CD4-positive, alpha-beta T cell (primary cell): Measurements from ENCODE around the gene ZNF700. TPM values are rescaled to one million over a fixed set of nuclear protein-coding genes. Genes with fewer than 3 reads are reported as not detected.
"Not testable (repeated sequence)": the region's sequence is repeated elsewhere in the genome, so short reads cannot be mapped to it uniquely, and the experiment has no call there.

Source experiments
- ATAC-seq: fragments of 200-7000 bp; cut with Tn5 transposase; one replicate; pipeline ENCODE4 v1.10.0; 2022; ENCODE audit warnings: mild to moderate bottlenecking; ENCODE audit not compliant: poor library complexity
- CTCF ChIA-PET: fragments of 350-600 bp; sonication (Branson Sonifier 250); formaldehyde crosslinking; loops from one replicate; lab custom pipeline; 2021; ENCODE audit warnings: antibody characterized with exemption, inconsistent platforms; lab: Charles Lee
- POLR2A ChIA-PET: fragments of 350-600 bp; sonication (Branson Sonifier 250); formaldehyde crosslinking; loops from one replicate; lab custom pipeline; 2021; ENCODE audit warnings: antibody characterized with exemption, inconsistent platforms; lab: Charles Lee
- DNase-seq, 14 experiments: peaks; one replicate each; pipeline ENCODE4 v3.0.0-alpha.2; 2013 to 2020; ENCODE audit warnings: mixed read lengths in 2 of 14
- H3K27ac ChIP-seq, 2 donors: one replicate each; pipeline versions ENCODE4 v1.5.1 to v1.7.0; 2013; ENCODE audit warnings: low read length in 2 of 2, low read depth in 1 of 2, mild to moderate bottlenecking in 1 of 2
- H3K27me3 ChIP-seq, 2 experiments: 1 replicate in 1 of 2; 2 replicates in 1 of 2; pipeline versions ENCODE4 v1.6.1 to v1.7.0; 2013; ENCODE audit warnings: low read length in 2 of 2, control low read depth in 1 of 2, mild to moderate bottlenecking in 1 of 2, moderate library complexity in 1 of 2; ENCODE audit not compliant: insufficient read depth in 2 of 2, control insufficient read depth in 1 of 2
- H3K36me3 ChIP-seq: one replicate; pipeline ENCODE4 v1.6.1; 2013; ENCODE audit warnings: low read length, control low read depth; ENCODE audit not compliant: insufficient read depth
- H3K4me1 ChIP-seq: one replicate; pipeline ENCODE4 v1.6.1; 2013; ENCODE audit warnings: low read length, control low read depth; ENCODE audit not compliant: insufficient read depth
- H3K4me3 ChIP-seq: one replicate; pipeline ENCODE4 v1.5.1; 2013; ENCODE audit warnings: mild to moderate bottlenecking, low read length, moderate library complexity
- H3K9me3 ChIP-seq, 2 experiments: 1 replicate in 1 of 2; 2 replicates in 1 of 2; pipeline versions ENCODE4 v1.6.1 to v1.7.0; 2013; ENCODE audit warnings: low read length in 2 of 2, mild to moderate bottlenecking in 2 of 2, control low read depth in 1 of 2, moderate library complexity in 1 of 2; ENCODE audit not compliant: control insufficient read depth in 1 of 2, insufficient read depth in 1 of 2
- H3K27ac Mint-ChIP-seq: one replicate; pipeline ENCODE4 v1.8.0; 2020; ENCODE audit warnings: mixed read lengths
- H3K27me3 Mint-ChIP-seq: one replicate; pipeline ENCODE4 v1.8.0; 2021; ENCODE audit warnings: mixed read lengths
- H3K36me3 Mint-ChIP-seq: one replicate; pipeline ENCODE4 v1.8.0; 2021; ENCODE audit warnings: low read depth, mixed read lengths
- H3K4me1 Mint-ChIP-seq: one replicate; pipeline ENCODE4 v1.8.0; 2021; ENCODE audit warnings: low read depth, mixed read lengths
- H3K4me3 Mint-ChIP-seq: one replicate; pipeline ENCODE4 v1.8.0; 2020; ENCODE audit warnings: mild to moderate bottlenecking, mixed read lengths
- H3K9me3 Mint-ChIP-seq: one replicate; pipeline ENCODE4 v1.8.0; 2020; ENCODE audit warnings: mixed read lengths
- CTCF ChIP-seq: fragments of 200-600 bp; IDR thresholded peaks from one replicate; pipeline ENCODE4 v1.8.0; 2022; ENCODE audit warnings: antibody characterized with exemption, mild to moderate bottlenecking
- intact Hi-C, 2 experiments: fragments of 100-400 bp; cut with DNase I in 1 of 2; cut with micrococcal nuclease in 1 of 2; formaldehyde crosslinking; loops; one replicate each; pipeline versions ENCODE4 v1.15.1 to v1.9.0; 2023 to 2025; cut with DNase I, micrococcal nuclease
- total RNA-seq, 174 experiments: library from RNA in 2 of 174; stranded (reverse) in 2 of 174; gene quantifications; one replicate each; pipeline ENCODE4 v1.2.3 and lab custom pipeline; 2021 to 2026

Gene ZNF700
- total RNA-seq, 2 experiments from 2014 or later, result 13.2 to 14.5 TPM

GRCh38 chr19:11948646-11949045 is 23.7 kb downstream of the ZNF700 start:
- peaks cover 62 to 98% of the 10 kb centered on the region in 2 experiments for H3K9me3 ChIP-seq
- no peaks in the 10 kb centered on the region for H3K4me1 ChIP-seq
- intact Hi-C loops, result no loop called here
- H3K4me3 Mint-ChIP-seq, result no peak overlapping the region
- ChIA-PET CTCF (no interaction called here), POLR2A (no interaction called here)
- no peak overlapping the region for H3K27ac ChIP-seq
- no peak for TF ChIP-seq CTCF
- no peaks in the 10 kb centered on the region for H3K4me1 Mint-ChIP-seq
- peaks cover 8% of the 10 kb centered on the region for H3K9me3 Mint-ChIP-seq
- H3K27me3 ChIP-seq, result no peaks in the 10 kb centered on the region
- no peak for DNase-seq
- no peak overlapping the region for H3K27ac Mint-ChIP-seq
- no peak for ATAC-seq
- H3K36me3 Mint-ChIP-seq, result peaks cover 96% of the 10 kb centered on the region
- no peak overlapping the region for H3K4me3 ChIP-seq
- peaks cover 59% of the 10 kb centered on the region for H3K36me3 ChIP-seq
- H3K27me3 Mint-ChIP-seq, result no peaks in the 10 kb centered on the region

GRCh38 chr19:11949201-11949600 is 24.3 kb downstream of the ZNF700 start:
- CTCF ChIA-PET, result no interaction called here
- H3K9me3 Mint-ChIP-seq, result peaks cover 8% of the 10 kb centered on the region
- ATAC-seq, result no peak

GRCh38 chr19:11949614-11950080 is 24.7 kb downstream of the ZNF700 start:
- H3K27ac ChIP-seq, H3K4me3 ChIP-seq, POLR2A ChIA-PET, H3K27me3 ChIP-seq, DNase-seq, ATAC-seq, CTCF ChIA-PET, H3K4me1 Mint-ChIP-seq, H3K27me3 Mint-ChIP-seq, H3K27ac Mint-ChIP-seq, H3K4me1 ChIP-seq, H3K9me3 Mint-ChIP-seq, H3K4me3 Mint-ChIP-seq: not testable (repeated sequence)
- H3K36me3 Mint-ChIP-seq, result peaks cover 96% of the 10 kb centered on the region
- intact Hi-C loops, result loop anchor here in 1 of 2 experiments (10.0 kb wide), 1 partner anchor 565 kb away; no protein-coding TSS in a partner anchor
- H3K9me3 ChIP-seq, result peaks cover 62 to 98% of the 10 kb centered on the region in 2 experiments
- H3K36me3 ChIP-seq, result peaks cover 50% of the 10 kb centered on the region

More at GRCh38 chr19:11949201-11949600, 24.3 kb downstream of the ZNF700 start:
- Histone ChIP-seq H3K9me3 (peaks cover 60 to 98% of the 10 kb centered on the region in 2 experiments), H3K27me3 (no peaks in the 10 kb centered on the region), H3K4me1 (no peaks in the 10 kb centered on the region), H3K4me3 (no peak overlapping the region), H3K36me3 (peaks cover 54% of the 10 kb centered on the region), H3K27ac (no peak overlapping the region)
- Mint-ChIP-seq H3K27ac (no peak overlapping the region), H3K27me3 (no peaks in the 10 kb centered on the region), H3K36me3 (peaks cover 96% of the 10 kb centered on the region), H3K4me1 (no peaks in the 10 kb centered on the region), H3K4me3 (no peak overlapping the region)
- POLR2A ChIA-PET, result no interaction called here
- no peak for TF ChIP-seq CTCF
- DNase-seq, result no peak
- intact Hi-C loops, result no loop called here

DNA sequence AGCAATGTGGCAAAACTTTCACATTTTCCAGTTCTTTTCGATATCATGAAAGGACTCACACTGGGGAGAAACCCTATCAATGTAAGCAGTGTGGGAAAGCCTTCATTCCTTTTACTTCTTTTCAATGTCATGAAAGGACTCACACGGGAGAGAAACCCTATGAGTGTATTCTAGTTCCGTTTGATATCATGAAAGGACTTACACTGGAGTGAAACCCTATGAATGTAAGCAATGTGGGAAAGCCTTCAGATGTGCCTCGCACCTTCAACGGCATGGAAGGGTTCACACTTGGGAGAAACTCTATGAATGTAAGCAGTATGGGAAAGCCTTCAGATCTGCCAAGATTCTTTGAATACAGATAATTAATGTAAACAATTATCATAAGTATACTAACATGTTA is 25.4 kb downstream of the ZNF700 start:
- ChIA-PET CTCF (no interaction called here), POLR2A (no interaction called here)
- Histone ChIP-seq H3K36me3 (peaks cover 48% of the 10 kb centered on the region), H3K27me3 (no peaks in the 10 kb centered on the region), H3K4me3 (no peak overlapping the region), H3K9me3 (peaks cover 61 to 96% of the 10 kb centered on the region in 2 experiments), H3K27ac (no peak overlapping the region), H3K4me1 (no peaks in the 10 kb centered on the region)
- Mint-ChIP-seq H3K9me3 (peaks cover 5% of the 10 kb centered on the region), H3K36me3 (peaks cover 93% of the 10 kb centered on the region), H3K4me3 (no peak overlapping the region), H3K27ac (no peak overlapping the region), H3K27me3 (no peaks in the 10 kb centered on the region), H3K4me1 (no peaks in the 10 kb centered on the region)
- ATAC-seq (no peak), DNase-seq (no peak)
- intact Hi-C loops, result loop anchor here in 1 of 2 experiments (10.0 kb wide), 1 partner anchor 564 kb away; no protein-coding TSS in a partner anchor
- no peak for TF ChIP-seq CTCF
